GM11168 (cell line): ENCODE measurements around the gene SECISBP2L.
"Not testable (repeated sequence)": the region's sequence is repeated elsewhere in the genome, so short reads cannot be mapped to it uniquely, and the experiment has no call there.

ENCODE experiments used
- in situ Hi-C: fragments of 300-500 bp; cut with MboI; formaldehyde crosslinking; loops from one replicate; pipeline ENCODE4 v1.12.0; 2022; ENCODE audit warnings: low sequenced_read_pairs; ENCODE audit not compliant: unreplicated experiment

Gene SECISBP2L

GRCh38 chr15:48999314-48999713, 46.9 kb downstream of the SECISBP2L start:
- in situ Hi-C loops, result loop anchor here (10.0 kb wide), 1 partner anchor 135 kb away; no protein-coding TSS in a partner anchor

DNA sequence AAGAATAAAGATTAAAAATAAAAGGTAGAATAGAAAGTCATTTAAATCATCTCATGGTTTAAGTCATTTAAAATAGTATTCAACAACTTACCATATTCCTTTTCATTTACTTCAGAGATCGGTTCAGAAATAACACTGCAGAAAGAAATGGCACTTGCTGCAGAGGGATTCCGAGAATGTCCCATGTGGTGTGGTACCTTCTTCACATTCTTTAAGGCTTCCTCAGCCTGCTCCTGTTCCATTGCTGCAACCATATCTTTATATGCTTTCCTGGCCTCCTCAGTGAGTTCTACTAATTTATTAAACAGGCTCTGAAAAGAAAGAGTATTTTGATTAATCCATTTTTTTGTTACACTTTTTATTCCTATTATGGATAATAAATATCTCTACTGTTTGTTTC, 50.0 kb downstream of the SECISBP2L start:
- in situ Hi-C loops, result loop anchor here (10.0 kb wide), 1 partner anchor 139 kb away; no protein-coding TSS in a partner anchor

GRCh38 chr15:48993380-48993779, 52.9 kb downstream of the SECISBP2L start:
- in situ Hi-C loops, result loop anchor here (10.0 kb wide), 1 partner anchor 141 kb away; no protein-coding TSS in a partner anchor

DNA sequence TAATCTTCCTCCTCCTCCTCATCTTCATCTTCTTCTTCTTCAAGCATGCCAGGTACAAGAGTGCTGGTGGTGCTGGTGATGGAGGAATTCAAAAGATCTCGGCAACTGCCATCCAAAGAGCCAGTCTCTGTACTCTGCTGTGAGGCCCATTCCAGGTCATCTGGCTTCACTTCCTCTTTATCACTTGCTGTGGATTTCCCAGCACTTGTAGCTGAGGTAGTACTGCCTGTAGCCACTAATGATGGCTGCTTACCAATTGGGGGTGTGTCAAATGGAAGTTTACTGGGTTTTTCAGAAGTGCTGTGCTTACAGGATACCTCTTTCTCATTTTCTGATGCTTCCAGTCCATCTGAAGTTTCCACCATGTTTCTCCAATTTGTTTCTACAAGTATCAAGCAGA, 53.7 kb downstream of the SECISBP2L start:
- in situ Hi-C loops, result loop anchor here (10.0 kb wide), 1 partner anchor 142 kb away; no protein-coding TSS in a partner anchor

- in situ Hi-C loops, result loop anchor here (10.0 kb wide), 1 partner anchor 143 kb away; no protein-coding TSS in a partner anchor
Observed at GRCh38 chr15:48992096-48992495, 54.1 kb downstream of the SECISBP2L start.

- in situ Hi-C loops, result no loop called here
Observed at GRCh38 chr15:48989170-48989569, 57.1 kb downstream of the SECISBP2L start.

DNA sequence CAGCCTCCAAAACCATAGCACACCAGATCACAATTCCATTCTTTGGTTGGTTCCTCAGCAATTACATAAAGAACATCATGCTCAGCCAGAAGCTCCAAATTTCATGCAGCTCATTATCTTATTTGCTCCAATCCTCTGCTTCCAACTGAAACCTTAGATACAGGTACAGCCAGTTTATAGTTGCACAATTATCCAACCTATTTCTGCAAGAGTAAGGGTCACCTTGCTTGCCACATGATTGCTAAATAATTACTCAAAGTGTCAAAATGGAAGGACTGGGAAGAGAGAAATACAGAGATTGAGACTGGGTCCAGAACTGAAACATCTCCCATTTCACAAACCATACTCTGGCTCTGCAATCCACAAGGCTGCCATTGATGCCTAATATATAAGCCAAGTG, 59.1 kb downstream of the SECISBP2L start:
- in situ Hi-C loops, result no loop called here

- in situ Hi-C loops, result no loop called here
Observed at GRCh38 chr15:48986240-48986639, 60.0 kb downstream of the SECISBP2L start.

- in situ Hi-C loops, result no loop called here
Observed at GRCh38 chr15:48985516-48985915, 60.7 kb downstream of the SECISBP2L start.

DNA sequence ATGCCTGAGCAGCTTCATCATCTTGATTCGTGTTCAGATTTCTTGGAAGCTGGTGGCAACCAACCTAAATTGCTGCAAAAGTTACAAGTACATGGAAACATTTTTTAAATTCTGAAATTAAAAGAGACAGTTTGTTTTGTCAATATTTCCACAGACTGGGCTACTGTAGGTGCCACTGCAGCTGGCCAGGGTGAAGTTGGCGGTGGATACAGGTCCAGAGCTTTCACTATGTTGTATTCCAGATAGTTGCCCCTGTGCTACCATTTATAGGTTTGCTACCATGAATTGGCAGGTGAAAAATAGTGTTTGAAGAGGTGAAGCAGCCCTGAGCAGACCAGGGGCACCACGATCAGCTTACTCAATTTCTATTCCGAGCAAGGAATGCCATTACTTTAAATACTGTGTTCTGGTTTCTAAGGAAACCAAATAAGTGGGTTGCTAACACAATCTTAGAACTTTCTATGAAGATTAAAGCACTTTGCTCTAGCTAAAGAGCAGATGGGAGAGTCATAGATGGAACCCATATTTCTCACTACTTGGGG, 61.4 kb downstream of the SECISBP2L start:
- in situ Hi-C loops, result no loop called here

- in situ Hi-C loops, result no loop called here
Observed at GRCh38 chr15:48984021-48984710, 62.1 kb downstream of the SECISBP2L start.

DNA sequence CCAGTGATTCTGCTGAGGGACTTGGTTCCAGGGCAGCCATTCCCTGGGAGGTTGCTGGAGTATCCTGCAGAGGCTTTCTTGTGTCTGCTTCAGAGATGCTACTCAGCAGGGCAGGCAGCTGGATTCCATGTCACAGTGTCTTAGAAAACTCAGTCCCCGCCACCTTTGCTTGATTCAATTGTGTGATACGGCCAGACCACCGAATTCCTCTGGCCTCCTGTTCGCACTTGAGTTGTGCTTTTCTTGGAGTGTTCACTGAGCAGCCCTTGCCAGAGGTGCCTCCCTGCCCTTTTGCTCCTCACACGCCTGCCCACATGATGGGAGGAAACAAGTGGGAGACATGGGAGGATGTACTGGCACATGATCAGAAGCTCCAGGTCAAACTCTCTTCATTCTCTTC, 62.9 kb downstream of the SECISBP2L start:
- in situ Hi-C loops, result no loop called here

- in situ Hi-C loops, result no loop called here
Observed at GRCh38 chr15:48981941-48982340, 64.3 kb downstream of the SECISBP2L start.

DNA sequence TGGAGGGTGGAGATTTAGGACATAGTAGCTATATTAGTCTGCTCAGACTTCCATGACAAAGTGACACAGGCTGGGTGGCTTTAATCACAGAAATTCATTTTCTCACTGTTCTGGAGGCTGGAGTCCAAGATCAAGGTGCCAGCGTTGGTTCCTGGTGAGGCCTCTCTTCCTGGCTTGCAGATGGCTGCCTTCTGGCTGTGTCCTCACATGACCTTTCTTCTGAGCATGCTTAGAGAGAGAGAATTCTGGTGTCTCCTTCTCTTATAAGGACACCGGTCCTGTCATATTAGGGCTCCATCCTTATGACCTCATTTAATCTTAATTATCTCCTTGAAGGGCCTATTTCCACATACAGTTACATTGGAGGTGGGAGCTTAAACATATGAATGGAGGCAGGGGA, 67.6 kb downstream of the SECISBP2L start:
- in situ Hi-C loops, result no loop called here

GRCh38 chr15:48976444-48977088, 69.7 kb downstream of the SECISBP2L start:
- in situ Hi-C loops, result no loop called here

DNA sequence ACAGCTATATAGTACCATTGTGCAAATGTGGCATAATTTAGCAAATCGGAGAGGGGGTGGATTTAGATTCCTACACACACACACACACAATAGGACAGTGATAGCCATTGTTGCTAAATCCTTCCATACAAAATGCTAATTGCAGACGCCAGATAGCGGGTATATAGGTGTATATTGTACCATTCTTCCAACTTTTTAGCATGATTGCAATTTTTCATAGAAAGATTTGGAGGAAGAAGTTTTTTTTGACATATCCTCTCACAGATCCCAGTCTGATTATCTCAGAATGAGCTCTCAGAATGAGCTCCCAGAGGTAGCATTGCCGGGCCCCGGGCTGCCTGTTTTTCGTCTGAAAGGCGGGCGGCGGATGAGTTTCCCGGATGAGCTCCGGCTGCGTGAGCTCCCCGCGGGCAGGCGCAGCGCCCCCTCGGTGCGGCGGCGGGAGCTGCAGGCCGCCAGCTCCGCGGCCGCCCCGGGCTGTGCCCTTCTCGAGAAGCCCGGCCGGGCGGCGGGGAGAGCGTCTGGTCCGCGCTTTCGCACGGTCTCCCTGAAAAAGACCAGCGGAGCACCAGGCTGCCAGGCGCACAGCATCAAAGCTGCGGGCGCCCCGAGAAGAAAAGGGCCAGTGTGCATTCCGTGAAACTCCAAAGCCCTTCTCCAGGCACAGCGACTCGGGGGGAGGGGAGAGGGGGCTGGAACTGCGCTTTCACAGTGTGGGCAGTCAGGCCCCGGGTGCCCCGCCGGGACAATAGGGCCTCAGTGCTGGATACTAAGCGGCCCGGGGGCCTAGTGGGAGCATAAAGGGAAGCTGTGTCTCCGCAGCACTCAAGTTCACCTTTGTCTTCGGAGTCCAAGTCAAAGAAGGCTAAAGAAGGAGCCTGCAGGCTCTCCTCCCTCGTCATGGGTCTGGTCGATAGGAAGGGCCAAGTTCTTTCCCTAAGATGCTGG, 70.5 kb downstream of the SECISBP2L start:
- in situ Hi-C loops, result no loop called here

GRCh38 chr15:48974882-48975281, 71.4 kb downstream of the SECISBP2L start:
- in situ Hi-C loops, result no loop called here

GRCh38 chr15:48972750-48973503, 73.3 kb downstream of the SECISBP2L start:
- in situ Hi-C loops, result no loop called here

GRCh38 chr15:48970926-48971325, 75.3 kb downstream of the SECISBP2L start:
- in situ Hi-C loops, result not testable (repeated sequence)

GRCh38 chr15:48968066-48968465, 78.2 kb downstream of the SECISBP2L start:
- in situ Hi-C loops, result no loop called here
